Bronchial epithelial cell (primary cell): ENCODE measurements around the gene SLC25A10. TPM values are rescaled to one million over a fixed set of nuclear protein-coding genes. Genes with fewer than 3 reads are reported as not detected.
A peak's percentile ranks its signal among the peaks of the same experiment; 100 is the strongest.

Source experiments
- DNase-seq: peaks from one replicate; pipeline ENCODE4 v3.0.0-alpha.2; 2010; ENCODE audit warnings: low read depth
- FAIRE-seq: peaks from 2 replicates; lab custom pipeline; 2011; peaks lifted over from hg19 to GRCh38; lab: Jason Lieb, UNC
- H3K27me3 ChIP-seq: 2 replicates; pipeline ENCODE4 v1.5.1; 2011; ENCODE audit warnings: low read length; ENCODE audit not compliant: control insufficient read depth, insufficient read depth
- H3K36me3 ChIP-seq: 2 replicates; pipeline ENCODE4 v1.5.1; 2011; ENCODE audit warnings: low read length; ENCODE audit not compliant: control insufficient read depth, insufficient read depth
- H3K4me3 ChIP-seq: 2 replicates; pipeline ENCODE4 v1.5.1; 2011; ENCODE audit warnings: mild to moderate bottlenecking, low read depth, low read length, control low read depth
- total RNA-seq: library from RNA; depleted of rRNA; stranded (reverse); fragments of >200 nt; gene quantifications from 2 replicates; pipeline ENCODE4 v1.2.1, GENCODE V29; 2014
- TF ChIP-seq, protein P1 (sequence below): IDR thresholded peaks from 2 replicates; pipeline ENCODE4 v1.5.1; 2011; ENCODE audit warnings: mild to moderate bottlenecking, moderate library complexity, low read length, control low read depth, inconsistent platforms; ENCODE audit not compliant: insufficient read depth, severe bottlenecking

Gene SLC25A10
- total RNA-seq, 1 donor from 2014 or later: 20.3 TPM

DNA sequence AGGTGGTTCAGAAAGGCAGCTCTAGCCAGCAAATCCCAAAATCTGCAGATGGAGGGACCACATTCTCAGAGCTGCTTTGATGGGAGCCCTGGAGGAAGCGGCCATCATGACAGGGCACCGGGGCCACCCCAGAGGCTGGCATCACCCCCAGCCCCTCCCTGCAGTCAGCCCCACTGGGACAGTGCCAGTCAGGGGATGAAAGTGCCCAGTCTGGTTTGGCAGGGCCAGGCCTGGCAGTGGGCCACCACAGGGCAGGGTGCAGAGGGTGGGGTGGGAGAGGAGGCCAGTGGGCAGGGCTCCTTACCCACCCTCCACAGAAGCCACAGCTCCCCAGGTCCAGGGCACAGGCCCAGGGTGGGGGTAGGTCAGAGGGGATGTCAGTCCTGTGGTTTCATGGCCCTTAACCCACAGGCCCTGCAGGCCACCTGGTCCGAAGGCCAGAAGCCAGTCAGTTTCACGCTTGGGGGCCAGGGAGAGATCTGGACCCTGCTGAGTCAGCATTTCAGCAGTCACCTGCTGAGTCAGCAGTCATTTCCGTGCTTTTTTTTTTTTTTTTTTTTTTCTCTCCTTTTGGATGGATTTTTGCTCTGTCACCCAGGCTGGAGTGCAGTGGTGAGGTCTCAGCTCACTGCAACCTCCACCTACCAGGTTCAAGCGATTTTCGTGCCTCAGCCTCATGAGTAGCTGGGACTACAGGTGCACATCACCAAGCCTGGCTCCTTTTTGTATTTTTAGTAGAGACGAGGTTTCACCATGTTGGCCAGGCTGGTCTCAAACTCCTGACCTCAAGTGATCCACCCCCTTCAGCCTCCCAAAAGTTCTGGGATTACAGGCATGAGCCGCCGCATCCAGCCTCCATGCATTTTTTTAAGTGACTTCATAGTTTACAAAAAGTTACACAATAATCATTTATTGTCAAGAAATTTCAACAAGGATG is 10.4 kb downstream of the SLC25A10 start:
- H3K36me3 ChIP-seq: peaks cover 3% of the 10 kb centered on the region
- FAIRE-seq (no peak), DNase-seq (peak; percentile 22)
- H3K27me3 ChIP-seq: no peaks in the 10 kb centered on the region
- TF ChIP-seq, protein P1, sequence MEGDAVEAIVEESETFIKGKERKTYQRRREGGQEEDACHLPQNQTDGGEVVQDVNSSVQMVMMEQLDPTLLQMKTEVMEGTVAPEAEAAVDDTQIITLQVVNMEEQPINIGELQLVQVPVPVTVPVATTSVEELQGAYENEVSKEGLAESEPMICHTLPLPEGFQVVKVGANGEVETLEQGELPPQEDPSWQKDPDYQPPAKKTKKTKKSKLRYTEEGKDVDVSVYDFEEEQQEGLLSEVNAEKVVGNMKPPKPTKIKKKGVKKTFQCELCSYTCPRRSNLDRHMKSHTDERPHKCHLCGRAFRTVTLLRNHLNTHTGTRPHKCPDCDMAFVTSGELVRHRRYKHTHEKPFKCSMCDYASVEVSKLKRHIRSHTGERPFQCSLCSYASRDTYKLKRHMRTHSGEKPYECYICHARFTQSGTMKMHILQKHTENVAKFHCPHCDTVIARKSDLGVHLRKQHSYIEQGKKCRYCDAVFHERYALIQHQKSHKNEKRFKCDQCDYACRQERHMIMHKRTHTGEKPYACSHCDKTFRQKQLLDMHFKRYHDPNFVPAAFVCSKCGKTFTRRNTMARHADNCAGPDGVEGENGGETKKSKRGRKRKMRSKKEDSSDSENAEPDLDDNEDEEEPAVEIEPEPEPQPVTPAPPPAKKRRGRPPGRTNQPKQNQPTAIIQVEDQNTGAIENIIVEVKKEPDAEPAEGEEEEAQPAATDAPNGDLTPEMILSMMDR: no peak
- no peak overlapping the region for H3K4me3 ChIP-seq

DNA sequence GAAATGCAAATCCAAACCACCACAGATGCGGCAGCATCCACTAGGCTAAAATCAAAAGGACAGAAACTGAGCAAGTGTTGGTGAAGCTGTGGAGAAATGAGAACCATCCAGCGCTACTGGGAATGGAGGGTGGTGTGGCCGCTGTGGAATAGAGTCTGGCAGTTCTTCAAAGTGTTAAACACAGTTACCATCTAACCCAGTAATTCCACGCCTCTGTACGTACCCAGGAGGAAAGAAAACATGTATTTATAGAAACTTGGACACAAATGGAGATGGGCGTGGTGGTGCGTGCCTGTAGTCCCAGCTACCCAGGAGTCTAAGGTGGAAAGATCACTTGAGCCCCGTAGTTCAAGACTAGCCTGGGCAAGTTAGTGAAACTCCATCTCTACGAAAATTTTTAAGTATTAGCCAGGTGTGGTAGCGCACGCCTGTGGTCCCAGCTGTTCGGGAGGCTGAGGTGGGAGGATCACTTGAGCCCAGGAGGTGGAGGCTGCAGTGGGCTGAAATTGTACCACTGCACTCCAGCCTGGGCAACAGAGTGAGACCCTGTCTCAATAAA is 11.6 kb downstream of the SLC25A10 start:
- FAIRE-seq (peak; percentile 97), DNase-seq (peak; percentile 49)
- Histone ChIP-seq H3K4me3 (no peak overlapping the region), H3K27me3 (no peaks in the 10 kb centered on the region), H3K36me3 (peaks cover 1% of the 10 kb centered on the region)
- TF ChIP-seq, protein P1: no peak

DNA sequence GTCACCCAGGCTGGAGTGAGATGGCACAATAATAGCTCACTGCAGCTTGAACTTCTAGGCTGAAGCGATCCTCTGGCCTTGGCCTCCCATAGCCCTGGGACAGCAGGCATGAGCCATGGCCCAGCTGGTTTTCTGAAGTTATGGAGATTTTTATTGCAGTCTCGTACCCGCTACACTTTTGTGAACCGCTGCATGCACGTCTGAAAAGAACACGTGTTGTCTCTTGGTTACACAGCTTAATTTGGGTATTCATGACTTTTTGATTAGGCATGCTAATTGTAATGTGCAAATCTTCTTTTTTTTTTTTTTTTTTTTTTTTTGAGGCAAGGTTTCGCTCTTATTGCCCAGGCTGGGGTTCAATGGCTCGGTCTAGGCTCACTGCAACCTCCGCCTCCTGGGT is 13.4 kb downstream of the SLC25A10 start:
- Histone ChIP-seq H3K27me3 (no peaks in the 10 kb centered on the region), H3K36me3 (no peaks in the 10 kb centered on the region), H3K4me3 (no peak overlapping the region)
- TF ChIP-seq, protein P1: no peak
- DNase-seq (no peak), FAIRE-seq (no peak)

DNA sequence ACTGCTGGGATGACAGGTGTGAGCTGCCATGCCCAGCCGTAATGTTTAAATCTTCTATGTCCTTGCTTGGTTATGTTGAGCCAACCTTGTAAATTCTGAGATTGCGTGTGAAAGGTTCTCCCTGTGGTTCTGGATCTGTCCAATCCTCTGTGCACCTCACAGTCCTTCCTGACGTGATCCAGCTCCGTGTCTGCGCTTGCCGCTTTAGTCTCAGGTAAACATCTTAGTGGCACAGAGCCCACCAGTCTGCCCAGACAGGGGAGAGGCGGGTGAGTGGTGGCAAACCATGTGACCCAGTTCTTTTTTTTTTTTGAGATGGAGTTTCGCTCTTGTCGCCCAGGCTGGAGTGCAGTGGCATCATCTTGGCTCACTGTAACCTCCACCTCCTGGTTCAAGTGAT is 13.9 kb downstream of the SLC25A10 start:
- no peaks in the 10 kb centered on the region for H3K36me3 ChIP-seq
- TF ChIP-seq, protein P1: no peak
- FAIRE-seq (no peak), DNase-seq (peak; percentile 30)
- peaks cover 2% of the 10 kb centered on the region for H3K27me3 ChIP-seq
- no peak overlapping the region for H3K4me3 ChIP-seq

DNA sequence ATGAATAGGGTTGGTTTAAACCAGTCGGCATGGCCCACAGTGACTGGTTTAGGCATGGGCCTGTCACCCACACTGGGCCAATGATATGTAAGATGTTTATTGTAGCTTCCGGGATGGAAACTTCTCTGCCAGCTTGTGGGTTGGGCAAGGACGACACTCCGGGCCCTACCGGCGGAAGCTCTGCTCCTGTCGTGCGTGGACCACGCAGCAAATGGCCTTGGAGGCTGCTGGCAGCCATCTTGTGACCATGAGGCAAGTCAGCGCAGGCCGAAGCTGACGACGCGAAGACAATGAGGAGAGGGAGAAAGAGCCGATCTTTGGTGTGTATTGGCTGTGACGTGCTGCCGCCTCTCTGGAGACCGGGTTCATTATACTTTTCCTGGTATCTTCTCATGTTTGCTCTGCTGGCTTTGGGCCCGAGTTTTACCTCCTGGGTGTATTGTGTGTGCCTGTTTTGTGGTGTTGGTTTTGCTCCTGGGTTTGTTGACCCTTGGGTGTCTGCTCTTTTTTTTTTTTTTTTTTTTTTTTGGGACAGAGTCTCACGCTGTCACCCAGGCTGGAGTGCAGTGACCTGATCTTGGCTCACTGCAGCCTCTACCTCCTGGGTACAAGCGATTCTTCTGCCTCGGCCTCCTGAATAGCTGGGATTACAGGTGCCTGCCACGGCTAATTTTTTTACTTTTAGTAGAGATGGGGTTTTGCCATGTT is 15.4 kb downstream of the SLC25A10 start:
- TF ChIP-seq, protein P1: no peak
- FAIRE-seq: no peak
- H3K27me3 ChIP-seq: peaks cover 2% of the 10 kb centered on the region
- no peak overlapping the region for H3K4me3 ChIP-seq
- H3K36me3 ChIP-seq: no peaks in the 10 kb centered on the region
- DNase-seq: peak; percentile 39
